GM18520 (cell line): Measurements from ENCODE around the gene GTF2F1.
"Not testable (repeated sequence)": the region's sequence is repeated elsewhere in the genome, so short reads cannot be mapped to it uniquely, and the experiment has no call there.

Experiments used
- ATAC-seq: cut with Tn5 transposase; IDR thresholded peaks from one replicate; pipeline ENCODE4 v1.9.1; 2021; ENCODE audit not compliant: unreplicated experiment

Gene GTF2F1

GRCh38 chr19:6417713-6418561, 25.0 kb upstream of the GTF2F1 start:
- no peak for ATAC-seq

DNA sequence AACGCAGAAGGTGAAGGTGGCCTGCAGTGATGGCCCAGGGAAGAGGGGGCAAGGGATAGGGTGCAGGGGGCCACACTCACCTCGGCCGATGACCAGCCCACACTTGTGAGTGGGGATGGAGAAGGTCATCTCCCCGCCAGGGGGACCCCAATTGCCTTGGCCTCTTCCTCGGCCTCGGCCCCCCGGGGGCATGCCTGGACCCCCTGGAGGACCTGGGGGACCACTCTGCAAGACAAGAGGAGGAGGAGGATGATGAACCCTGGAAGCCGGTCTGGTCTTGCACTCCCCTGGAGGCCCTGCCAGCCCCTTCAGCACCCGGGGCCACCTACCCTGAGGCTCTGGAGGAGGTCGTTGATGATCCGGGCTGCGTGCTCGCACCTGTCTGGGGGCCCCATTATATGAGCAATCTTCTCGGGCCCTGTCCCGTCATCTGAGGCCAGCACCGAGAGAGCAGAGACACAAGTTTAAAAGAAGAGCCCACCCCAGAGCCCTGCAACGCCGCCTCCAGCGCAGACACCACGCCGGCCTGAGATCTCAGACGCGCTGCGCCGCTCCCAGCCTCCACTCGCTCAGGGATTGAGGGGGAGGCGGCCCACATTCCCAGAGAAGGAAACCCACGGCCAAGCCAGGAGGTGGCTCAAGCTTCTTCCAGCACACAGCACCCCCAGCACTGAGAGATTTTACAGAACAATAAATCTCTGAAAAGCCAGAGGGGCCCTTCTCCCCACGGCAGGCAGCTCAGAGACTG, 23.9 kb upstream of the GTF2F1 start:
- no peak for ATAC-seq

GRCh38 chr19:6415591-6416190, 22.7 kb upstream of the GTF2F1 start:
- ATAC-seq: no peak

- ATAC-seq: no peak
These were observed 22.0 kb upstream of the GTF2F1 start for GRCh38 chr19:6414793-6415590.

DNA sequence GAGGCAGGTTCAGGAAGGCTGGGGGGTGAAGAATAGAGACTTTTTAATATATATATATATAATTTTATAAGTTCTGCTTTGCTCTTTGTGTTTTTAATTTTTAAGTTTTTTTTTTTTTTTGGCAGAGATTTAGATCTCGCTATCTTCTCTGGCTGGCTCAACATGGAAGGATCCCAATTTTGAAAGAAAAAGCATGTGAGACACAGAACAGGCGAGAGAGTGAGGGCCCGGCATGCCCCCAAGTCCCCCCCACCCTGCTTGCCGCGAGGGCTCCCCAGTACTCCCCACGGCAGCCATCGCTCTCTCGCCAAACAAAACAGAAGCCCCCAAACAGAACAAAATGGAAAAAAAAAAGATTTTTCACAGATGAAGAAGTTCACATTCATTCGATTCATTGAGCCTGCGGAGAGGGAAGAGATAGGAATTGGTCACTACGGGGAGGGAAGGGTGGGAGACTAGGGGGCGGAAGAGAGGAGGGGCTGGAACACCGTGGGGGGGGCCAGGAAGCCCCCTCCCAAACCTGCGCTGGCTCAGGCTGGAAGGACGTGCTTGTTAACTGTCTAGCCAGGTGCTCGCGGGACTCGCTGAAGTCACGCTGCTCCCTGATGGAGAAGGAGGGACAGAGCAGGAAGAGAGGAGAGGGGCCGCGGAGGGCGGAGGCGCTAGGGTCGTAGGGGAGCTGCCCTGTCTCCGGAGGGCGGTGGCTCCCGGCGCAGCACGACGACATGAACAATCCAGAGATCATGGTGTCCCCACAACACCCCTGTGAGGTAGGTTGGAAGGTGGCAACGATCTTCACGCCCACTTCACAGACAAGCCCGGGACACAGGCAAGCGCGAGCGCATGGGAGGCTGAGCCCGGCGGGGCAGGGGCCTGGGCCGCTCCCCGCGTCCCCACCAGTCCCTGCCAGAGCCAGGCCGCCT, 21.0 kb upstream of the GTF2F1 start:
- ATAC-seq: no peak

- ATAC-seq: no peak
These were observed 20.3 kb upstream of the GTF2F1 start for GRCh38 chr19:6413291-6413690.

GRCh38 chr19:6412447-6413091, 19.6 kb upstream of the GTF2F1 start:
- no peak for ATAC-seq

- no peak for ATAC-seq
These were observed 19.1 kb upstream of the GTF2F1 start for GRCh38 chr19:6412061-6412446.

DNA sequence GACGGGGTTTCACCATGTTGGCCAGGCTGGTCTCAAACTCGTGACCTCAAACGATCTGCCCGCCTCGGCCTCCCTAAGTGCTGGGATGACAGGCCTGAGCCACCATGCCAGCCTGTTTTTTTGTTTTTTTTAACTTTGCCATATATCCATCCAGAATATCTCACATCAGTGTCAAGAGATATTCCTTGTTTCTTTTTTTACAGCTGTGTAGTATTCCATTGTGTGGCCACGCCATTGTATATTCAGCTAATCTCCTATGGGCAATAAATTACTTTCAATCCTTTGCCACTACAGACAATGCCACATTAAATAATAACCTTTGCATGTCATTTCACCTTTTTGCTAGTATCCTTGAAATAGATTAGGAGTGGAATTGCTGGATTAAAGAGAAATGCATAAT, 16.4 kb upstream of the GTF2F1 start:
- ATAC-seq: no peak

DNA sequence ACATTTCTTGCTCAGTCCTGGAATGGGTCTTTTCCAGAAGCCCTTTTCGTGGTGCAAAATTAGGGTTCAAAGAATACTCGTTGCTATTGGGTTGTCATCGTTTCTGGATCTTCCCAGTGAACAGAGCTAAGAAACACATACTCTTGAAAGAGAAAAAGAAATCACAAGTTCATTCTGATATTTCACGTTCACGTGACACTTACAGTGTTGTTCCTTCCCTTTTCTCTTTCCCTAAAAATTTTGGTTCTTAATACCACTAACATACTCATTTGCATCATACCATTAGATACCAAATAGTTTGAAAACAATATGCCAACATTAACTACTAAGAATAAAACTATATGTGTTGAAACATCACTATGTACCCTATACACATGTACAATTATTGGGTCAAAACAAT, 13.4 kb upstream of the GTF2F1 start:
- no peak for ATAC-seq

DNA sequence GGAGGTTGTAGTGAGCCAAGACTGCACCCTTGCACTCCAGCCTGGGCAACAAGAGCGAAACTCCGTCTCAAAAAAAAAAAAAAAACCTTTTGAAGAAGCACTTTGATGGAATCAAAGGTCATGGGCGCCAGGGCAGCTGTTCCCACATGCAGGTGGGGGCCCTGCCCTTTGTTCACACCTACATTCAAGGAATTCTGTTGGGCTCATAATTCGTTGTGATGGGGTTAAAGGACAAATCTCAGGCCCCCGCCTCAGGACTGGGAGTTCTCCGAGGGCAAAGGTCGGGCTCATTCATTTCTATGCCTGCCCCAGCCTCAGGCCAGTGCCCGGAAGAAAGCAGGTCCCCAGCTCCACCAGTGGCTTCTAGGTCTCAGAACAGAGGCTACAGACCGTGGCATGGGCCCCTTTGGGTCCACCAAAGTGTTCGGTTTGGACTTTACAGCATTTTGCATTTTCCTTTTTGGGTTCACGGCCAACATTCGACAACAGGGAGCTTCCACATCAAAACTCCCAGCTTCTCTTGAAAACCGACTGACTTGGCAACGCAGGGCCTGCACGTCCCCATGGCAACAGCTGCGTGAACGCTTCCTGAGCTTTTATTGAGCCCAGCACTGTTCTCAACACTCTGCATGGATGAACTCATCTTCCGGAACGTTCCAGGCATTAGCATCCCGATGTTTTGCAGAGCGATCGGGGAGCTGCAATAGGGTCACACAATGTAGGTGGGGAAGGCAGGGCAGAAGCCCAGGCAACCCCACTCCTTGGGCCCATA, 10.1 kb upstream of the GTF2F1 start:
- ATAC-seq: no peak

DNA sequence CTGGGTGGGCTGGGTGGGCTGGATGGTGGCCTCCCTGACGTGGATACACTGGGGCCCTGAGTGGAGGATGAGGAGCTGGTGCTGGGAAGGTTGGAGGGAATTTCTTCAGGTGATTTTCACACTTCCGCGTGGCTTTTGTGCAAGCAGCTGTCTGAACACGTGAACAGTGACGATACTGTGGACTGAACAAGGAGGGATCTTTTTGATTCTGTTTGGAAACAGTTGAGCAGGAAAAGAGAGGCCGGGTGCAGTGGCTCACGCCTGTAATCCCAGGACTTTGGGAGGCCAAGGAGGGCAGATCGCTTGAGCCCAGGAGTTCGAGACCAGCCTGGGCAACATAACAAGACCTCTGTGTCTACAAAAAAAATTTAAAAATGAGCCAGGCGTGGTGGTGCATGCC, 9.1 kb upstream of the GTF2F1 start:
- no peak for ATAC-seq

GRCh38 chr19:6400062-6400944, 7.3 kb upstream of the GTF2F1 start:
- ATAC-seq: not testable (repeated sequence)

- ATAC-seq: no peak
These were observed 3.3 kb upstream of the GTF2F1 start for GRCh38 chr19:6396305-6396704.

GRCh38 chr19:6394831-6395230, 1.9 kb upstream of the GTF2F1 start:
- no peak for ATAC-seq

DNA sequence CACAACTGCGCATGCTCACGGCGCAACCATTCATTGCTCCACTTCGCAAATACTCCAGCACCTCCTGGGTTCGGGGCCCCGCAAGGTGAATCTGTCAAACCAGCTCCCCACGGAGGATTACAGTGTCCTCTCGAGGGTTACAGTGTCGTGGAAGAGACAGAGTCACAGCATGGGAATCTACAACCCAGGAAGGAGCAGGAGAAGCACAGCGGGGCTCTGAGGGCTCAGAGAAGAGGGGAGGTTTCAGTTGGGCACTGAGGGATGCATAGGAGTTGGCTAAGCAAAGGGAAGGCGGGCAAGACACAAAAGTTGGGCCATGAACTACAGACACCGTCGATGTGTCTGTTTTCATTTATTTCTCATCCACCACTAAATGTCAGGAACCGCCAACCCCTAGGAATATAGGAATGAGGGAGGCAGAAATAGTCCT, 1.0 kb upstream of the GTF2F1 start:
- no peak for ATAC-seq

- no peak for ATAC-seq
These were observed 517 bp downstream of the GTF2F1 start for GRCh38 chr19:6392221-6393073.
